Activated naive CD4-positive, alpha-beta T cell (primary cell): Measurements from ENCODE around the gene MYEF2.

ENCODE experiments used
- DNase-seq, 4 experiments: peaks; one replicate each; lab custom pipeline; 2025; lab: John Stamatoyannopoulos, UW

Gene MYEF2

DNA sequence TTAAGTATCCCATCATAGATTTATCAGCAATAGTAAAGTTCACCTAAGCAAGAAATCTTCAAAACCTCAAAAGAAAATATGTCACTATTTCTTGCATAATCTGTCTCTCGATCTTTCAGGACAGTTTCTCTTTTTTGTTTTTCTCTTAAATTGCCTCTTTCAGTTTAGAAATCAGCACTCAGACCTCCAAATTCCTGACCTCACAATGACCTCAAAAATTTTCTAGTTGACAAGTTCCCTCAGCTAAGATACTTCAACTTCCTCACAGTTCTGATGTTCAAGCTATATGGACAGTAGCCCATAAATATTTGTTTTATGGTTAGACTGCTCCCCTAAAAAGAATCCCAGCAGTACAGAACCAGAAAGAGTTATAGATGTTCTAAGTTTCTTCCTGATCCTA lies 33.2 kb downstream of the MYEF2 start:
- DNase-seq: no peak

DNA sequence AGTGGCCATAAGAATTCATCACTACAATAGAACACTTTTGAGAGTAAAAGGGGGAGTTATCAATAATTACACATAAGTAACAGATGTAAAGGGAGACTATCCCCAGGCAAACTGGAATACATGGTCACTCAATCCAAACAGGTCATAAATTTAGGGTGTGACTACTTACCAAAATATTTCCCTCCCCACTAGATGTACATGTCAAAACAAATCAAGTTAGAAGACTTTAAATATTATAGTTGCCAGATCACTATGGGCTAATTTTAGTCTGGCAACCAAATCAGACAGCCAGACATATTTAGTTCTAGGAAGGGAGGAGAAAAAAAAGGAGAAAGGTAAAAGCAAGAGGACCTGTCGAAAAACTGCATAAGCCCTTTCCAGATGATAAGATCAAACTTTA lies 34.2 kb downstream of the MYEF2 start:
- DNase-seq: no peak

DNA sequence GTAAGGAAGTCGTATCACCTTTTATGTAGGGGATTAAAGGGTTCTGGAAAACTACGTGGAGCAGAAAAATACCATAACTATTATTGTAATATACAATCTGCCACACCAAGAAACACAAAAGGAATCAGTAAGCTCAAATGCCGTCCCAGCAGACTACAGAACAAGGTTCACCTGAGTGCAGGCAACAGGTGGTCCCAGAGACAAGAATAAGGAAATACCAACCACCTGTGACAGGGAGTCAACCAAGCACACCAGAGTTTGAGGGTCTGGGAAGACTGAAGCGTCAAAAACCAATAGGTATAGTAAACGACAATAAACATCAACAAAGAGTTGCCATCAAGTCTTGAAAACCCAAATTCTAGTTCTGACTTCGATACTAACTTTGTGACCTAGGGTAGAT lies 45.2 kb downstream of the MYEF2 start:
- no peak for DNase-seq

DNA sequence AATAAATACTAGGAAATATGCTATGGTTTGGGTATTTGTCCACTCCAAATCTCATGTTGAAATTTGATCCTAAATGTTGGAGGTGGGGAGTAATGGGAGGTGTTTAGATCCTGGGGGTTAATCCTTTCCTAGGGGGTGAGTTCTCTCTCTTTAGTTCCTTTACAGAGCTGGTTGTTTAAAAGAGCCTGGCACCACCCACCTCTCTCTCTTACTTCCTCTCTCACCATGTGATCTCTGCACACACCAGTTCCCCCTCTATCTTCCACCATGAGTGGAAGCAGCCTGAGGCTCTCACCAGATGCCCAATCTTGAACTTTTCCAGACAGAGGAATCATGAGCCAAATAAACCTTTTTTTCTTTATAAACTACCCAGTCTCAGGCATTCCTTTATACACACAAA lies 46.8 kb downstream of the MYEF2 start:
- no peak for DNase-seq

DNA sequence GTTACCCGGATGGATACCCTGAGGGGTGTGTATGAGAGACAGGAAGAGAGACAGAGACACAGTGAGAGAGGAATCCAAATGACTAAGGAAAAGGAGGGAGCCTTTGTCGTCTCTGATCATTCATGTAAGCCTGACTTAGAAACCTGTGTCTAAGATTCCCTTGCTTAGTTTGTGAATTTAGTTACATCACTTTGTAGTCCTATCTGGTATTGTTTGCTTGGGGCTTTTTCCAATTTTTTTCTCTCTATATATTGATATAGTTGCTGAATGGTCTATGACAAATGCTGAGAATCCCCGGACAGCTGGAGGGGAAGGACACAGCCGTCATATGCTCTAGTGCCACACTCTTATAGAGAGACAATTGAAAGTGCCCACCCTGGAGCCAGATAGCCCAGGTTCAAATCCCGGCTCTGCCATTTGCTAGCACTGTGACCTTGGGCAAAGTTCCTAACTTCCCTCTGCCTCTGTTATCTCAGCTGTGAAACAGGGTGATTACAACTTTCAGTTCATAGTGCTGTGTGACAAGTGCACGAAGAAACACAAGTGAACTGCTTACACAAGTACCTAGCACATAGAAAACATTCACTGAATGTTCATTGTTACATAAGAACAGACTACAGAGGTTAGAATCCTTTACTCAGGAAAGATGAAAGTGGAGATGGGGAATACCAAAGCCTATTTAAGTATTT lies 51.3 kb downstream of the MYEF2 start:
- no peak for DNase-seq

DNA sequence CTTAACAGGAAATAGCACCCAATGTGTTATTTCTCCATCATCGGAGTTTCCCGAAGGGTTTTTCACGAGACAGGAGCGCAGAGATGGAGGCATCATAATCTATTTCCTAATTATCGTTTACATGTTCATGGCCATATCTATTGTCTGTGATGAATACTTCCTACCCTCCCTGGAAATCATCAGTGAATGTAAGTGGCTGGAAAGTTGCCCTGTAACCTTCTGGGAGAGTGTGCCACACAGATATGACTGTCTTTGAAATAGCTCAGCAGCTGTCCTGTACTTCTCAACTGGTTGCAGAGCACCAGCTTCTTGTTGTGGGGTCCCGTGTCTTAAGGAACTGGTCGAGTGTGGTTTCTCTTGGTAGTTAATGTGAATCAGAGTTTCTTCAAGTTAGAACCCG lies 56.2 kb downstream of the MYEF2 start:
- DNase-seq: no peak

DNA sequence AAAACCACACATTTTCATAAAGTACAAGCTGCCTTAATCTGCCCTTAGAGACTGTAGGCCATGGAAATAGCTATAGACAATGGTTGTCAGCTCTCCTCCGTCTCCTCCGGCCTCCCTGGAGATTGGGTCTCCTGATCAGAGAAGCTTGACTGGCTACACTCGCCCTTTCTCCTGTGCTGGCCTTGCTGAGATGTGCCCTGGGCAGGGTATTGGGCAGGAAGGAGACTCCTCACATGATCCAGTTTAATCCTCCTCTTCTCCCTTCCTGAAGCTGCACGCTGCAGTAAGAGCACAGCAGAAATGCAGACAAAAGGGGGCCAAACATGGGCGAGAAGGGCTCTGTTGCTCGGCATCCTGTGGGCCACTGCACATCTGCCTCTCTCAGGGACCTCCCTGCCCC lies 57.4 kb downstream of the MYEF2 start, which contains the start of gene SLC24A5:
SLC24A5 (plus strand) TSS at position 246 of the 400 bp plus-strand sequence; CDS start at position 301, 55 bp downstream.
- no peak for DNase-seq

DNA sequence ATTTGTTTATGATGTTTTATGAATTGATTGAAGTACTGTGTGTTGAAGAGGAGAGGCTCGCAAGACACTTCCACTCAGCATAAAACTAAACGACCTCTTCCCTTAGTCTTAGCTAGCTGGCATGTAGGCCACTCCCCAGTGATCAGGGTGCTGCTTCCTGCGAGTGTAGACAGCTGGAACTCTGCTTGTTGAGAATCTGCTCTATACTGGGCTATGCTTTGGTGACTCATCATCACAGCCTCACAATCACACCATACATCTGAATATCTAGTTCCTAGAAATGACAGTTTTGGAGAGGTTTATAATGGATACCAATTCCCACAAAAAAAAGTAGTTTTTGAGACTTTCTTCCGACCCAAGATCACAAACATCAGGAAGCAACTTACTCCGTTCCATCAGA lies 58.8 kb downstream of the MYEF2 start:
- DNase-seq: no peak

DNA sequence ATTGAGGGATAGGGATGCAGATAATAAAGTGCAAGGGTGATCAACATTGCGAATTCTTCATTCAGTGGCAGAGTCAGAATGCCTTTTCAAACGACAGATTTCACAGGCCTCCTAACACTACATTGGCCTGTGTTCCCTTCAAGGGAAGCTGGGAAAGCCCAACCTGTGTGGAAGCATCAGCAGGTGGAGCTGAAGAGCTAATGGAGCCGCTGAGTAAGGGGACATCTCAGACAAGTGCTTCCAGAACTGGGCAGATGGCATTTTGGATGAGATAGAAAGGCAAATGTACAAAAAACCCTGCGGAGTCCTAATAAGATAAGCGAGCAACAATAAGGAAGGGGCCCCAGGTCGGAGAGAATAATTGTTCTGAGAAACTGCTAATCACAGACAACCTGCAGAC lies 65.9 kb downstream of the MYEF2 start:
- no peak for DNase-seq

DNA sequence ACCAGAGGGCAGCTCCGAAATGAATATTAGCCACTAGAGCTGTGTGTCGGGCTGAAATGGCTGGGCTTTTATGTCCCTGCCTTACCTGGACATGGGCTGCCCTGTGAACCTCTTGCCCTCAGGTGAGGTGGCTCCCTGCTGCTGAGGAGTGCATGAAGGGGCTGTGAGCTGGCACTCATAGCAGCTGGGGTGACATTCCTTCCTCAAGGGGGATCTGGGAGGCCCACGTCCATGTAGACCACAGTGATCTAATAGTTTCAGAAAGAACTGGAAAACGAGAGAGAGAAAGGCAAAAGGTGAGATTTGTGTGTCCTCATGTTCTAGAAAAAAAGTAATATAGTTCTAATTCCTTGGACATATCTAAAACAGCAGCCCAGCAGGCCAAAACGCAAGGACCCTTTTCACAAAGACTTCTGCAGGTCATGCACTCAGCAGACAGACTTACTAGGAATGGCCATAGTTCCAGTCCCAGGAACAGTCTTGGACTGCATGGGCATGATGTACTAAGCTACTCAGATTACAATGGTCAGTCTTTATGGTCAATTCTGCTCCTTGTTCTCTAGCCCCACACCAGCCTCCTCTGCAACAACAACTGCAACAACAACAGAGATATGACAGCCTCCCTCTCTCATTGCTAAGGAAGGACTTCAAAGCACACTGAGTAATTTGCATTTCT lies 68.1 kb downstream of the MYEF2 start:
- DNase-seq: no peak

DNA sequence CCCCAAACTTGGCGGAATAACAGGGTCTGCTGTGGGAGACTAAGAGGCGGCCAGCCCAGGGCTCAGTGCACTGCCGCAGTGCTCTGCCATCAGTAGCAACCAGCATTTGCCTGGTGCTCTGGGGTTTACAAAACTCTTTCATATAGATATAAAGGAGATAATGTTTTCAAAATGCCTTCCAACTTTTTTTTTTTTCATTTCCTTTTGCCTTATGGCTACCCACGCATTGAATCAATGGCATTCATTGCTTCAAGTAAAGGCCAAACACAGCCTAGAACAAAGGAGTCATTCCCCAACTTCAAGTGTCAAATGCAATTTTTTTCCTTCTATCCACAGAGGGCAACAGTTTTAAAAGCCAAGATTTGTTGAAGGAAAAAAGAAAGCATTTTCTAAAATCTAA lies 68.9 kb downstream of the MYEF2 start:
- DNase-seq: no peak

DNA sequence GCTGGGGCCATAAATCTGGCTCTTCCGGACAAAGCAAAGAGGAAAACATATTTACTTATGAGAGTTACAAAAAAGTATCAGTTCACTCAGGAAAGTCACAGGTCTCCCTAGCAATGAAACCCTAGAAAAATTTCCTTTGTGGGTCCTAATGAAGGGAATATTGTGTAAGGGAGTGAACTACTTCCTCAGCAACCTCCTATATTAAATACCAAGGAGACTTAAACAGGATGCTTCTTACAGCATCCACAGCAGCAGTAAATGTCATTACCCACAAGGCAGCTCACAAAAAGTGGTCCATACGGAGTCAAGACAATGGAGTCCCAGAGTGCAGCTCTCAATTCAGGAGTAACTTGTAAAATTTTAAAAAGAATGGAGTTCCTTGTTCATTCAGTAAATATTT lies 72.2 kb downstream of the MYEF2 start:
- no peak for DNase-seq

DNA sequence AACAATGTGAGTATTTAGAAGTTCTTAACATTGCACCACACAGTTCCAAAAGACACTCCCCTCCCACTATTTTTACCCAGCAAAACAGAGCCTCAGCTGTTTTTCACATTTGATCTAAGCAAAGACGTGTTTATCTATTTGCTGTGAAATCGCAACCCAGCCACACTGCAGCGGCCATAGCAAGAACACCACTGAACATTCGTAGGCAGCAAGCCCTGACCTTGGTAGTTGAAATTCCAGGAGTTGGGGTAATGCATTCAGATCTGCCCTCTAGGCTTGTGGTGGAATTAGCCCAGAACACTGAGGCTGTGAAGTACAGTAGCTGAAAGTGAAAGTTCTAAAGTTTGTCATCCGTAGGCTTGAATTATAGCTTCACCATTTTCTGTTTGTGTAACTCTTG lies 74.4 kb downstream of the MYEF2 start:
- DNase-seq: no peak

DNA sequence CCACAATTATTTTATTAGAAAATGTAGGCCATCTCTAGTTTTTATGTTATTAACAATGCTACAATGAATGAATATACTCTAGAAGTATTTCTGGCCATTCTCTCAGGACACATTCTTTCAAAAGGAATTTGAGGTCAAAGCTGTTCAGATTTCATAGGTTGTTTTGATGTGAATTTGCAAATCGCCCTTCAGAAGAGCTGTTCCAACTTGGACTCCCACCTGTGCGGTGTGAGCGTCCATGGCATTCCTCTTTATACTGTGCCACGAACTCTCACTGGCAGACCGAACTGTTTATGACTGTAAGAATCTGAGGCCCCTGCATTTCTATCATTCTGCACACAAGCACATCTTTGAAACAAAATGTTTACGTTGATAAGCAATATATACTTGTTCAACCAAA lies 75.9 kb downstream of the MYEF2 start:
- DNase-seq: no peak

DNA sequence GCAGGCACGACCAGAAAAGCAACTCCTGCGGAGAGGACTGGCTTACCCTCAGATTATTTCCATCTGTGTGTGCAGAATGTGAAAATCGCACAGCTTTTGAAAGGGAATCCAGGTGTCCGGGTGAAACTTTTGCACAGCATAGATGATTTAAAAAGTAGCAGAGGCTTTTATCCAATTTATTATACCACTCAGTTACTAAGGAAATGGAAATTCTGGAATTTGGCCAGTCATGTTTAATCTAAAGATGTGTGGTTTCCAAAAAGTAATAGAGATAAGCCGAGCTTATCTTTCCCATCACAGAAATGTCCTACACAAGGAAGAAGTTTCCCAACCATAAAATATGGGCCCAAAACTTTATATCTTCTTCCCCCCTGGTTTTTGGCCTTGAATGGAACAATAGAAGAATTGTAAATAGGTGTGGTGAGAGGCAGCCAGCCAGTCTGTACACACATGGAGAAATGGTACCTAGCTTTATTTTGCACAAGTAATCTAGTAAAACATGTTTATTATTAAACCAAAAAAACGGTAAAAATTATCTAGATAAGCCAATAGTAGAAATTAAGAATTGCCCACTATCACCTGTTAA lies 76.6 kb downstream of the MYEF2 start:
- DNase-seq: no peak

DNA sequence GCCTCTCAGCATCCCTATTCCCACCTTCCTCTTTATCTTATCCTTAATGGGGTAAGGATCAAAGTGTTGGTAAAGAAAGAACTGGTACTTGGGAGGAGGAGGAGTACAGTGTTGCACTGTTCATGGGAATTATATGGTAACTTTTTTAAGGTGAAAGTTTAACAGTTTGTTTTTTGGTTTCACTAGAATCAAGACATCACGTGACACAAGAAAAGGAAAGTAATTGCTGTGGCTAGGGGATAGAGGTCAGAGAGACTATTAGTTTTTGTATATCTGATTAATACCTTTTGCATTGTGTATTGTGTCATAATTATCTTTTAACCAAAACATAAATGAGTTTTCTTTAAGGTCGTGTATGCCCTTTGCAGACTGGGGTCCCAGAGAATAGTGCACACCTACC lies 80.8 kb downstream of the MYEF2 start:
- no peak for DNase-seq

DNA sequence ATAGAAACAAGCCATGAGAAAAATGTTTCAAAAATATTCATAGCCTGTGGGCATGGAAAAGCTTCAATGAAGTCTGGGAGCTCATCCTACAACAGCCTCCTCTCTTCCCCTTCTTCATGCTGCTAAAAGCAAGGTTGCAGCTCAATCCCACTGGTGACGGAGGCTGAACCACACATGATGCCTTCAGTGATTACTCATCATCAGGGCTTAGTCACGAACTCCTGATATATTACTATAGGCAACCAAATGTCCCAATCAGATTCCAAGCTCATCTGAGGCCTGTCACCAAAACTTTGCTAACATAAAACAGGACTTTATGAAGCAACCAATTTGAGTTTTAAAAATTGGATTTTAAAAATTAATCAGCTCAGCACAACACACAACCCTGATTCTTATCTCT lies 81.3 kb downstream of the MYEF2 start:
- DNase-seq: no peak

DNA sequence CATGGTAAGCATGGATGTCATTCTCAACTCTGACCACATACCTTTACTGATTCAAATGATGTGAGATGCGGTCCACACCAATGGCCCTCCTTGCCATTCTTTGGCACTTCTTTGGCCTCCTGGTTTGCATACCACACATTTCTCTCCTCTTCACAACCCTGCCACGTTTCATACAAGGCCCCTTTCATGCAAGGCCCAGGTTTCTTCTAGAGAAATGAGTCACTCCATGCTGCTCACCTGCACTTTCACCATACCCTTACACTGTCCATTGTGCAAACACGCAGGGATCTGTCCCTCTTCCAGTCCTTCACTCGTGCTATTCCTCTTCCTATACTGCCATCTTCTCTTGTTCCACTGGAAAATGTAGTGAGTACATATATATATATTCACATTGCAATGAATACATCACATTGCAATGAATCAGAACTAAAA lies 81.7 kb downstream of the MYEF2 start:
- no peak for DNase-seq

DNA sequence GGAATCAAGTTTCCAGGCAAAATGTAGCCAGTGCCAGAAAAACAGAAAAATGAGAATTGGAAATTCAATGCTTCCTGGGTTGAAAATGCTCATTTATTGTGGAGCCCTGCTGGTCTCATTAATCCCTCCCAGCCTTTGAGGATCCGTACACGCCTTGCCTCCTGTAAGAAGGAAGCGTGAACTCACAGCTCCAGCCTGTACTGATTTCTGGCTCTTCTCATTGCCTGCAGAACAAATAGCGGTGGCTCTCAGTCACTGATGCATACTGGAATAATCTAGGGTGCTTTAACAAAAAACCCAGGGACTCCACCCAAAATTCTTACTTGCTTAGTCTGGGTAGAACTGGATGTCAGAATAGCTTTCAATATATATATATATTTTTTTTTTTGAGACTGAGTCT lies 86.6 kb downstream of the MYEF2 start:
- DNase-seq: no peak

DNA sequence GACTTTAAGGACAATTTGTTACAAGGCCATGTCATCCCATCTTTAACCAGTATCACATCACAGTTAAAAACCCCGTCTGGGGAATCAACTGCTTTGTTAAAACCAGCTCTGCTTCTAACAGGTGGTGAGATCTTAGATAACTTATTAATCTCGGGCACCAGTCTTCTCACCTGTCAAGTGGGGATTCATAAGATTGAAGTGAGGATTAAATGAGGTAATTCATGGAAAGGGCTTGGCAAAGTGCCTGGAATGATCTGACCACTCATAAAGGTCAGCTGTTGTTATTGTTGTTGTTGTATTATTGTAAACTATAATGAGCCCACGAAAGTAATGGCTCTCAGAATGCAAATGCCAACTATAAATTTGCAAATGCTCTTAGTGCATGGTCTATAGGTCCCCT lies 87.4 kb downstream of the MYEF2 start:
- no peak for DNase-seq

DNA sequence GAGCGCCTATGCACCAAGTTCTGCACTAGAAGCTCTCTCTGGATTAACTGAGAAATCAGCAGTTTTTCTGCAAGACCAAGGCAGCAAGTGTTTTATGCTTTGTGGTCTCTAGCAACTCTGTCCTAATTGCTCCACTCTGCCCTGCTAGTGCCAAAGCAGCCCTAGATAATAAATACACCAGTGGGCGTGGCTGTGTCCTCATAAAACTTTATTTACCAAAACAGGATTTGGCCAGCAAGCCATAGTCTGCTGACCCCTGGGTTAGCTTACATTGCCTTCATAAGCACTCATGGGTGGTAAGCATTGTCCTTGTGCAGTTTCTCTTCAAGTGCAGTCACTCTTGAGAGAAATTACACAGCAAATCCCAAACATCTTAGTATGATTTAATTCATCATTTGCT lies 88.0 kb downstream of the MYEF2 start:
- no peak for DNase-seq

DNA sequence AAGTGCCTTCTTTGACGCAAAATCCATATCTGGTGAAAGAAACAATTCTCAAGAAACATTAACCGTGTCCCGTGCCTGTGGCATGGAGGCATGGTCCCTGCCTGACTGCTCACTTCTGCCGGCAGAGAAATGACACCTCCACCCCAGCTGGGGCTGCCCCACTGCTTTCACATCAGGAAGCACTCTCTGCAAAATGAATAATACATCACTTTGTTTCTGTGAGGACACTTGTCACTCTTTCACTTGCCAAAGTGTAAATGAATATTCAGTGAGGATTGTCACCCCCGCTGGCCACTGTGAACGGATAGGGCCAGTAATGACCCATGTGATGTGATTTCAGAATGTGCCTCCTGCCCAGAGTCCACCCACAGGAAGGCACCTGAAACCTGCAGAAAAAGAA lies 88.4 kb downstream of the MYEF2 start:
- DNase-seq: no peak

DNA sequence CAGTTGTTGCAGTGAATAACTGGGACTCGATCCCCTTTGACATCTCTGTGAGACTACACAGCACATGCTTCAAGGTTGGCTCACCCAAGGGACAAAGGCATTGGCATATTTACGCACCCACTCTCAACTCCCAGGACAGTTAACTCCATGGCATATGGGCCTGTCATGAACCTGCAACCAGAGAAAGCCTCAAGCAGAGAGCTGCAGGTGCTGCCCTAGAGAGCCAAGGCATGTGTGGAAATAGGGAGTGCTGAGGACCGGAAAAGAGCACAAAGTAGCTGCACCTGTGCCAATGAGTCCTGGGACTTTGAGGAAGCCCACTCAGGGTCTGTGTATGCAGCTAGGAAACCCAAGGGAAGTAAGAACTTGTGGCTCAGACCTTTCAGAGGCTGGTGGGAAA lies 90.3 kb downstream of the MYEF2 start:
- no peak for DNase-seq

DNA sequence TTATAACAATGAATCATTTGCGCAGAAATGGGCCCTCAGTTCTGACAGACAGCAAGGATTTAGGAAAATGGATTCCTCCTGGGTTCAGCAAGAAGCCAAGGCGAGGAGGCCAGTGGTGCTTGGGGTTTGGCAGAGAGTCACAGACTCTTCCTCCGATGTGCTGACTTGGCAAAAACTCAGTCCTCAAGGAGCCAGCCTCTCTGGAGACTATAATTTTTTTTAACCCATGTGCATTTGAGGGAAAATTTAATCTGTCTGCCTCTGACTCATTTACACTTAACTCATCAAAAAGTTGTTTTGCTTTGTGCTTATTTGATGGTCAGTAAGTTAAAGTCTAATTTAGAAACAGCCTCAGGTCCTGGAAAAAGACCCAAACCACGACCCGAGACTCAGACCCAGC lies 91.5 kb downstream of the MYEF2 start:
- no peak for DNase-seq
